ENCODE measurements around the gene TUBGCP6.

Gene TUBGCP6

DNA sequence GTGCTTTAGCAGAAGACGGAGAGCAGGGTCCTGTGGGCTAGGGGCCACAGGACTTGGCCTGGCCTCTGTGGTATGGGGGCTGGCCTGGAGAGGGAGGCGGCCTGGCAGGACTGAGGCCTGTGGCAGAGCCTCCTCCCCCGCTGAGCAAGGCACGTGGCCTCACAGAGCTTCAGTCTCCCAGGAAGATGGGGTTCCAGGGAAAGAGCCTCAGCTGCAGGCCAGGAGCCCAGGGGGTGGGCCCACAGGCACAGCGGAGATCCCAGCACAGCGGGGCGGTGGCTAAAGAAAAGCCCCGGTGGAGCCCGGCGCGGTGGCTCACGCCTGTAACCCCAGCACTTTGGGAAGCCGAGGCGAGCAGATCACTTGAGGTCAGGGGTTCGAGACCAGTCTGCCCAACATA is 14.5 kb upstream of the TUBGCP6 start:
- peaks cover 23% of the 10 kb centered on the region for H3K4me1 ChIP-seq (ENCODE audit: control insufficient read depth, low read length)
- H3K36me3 ChIP-seq (ENCODE audit: control insufficient read depth, low read length), result peaks cover 38% of the 10 kb centered on the region
- H3F3A ChIP-seq (ENCODE audit: control insufficient read depth, insufficient read depth), result no peaks in the 10 kb centered on the region
- H3K9me3 ChIP-seq (ENCODE audit: control insufficient read depth, insufficient read depth, low read length), result no peaks in the 10 kb centered on the region
- no peak for TF ChIP-seq EZH2phosphoT487 (IDR thresholded peaks at IDR 0.05; ENCODE audit: borderline replicate concordance, low read length)
- TF ChIP-seq, protein P1, sequence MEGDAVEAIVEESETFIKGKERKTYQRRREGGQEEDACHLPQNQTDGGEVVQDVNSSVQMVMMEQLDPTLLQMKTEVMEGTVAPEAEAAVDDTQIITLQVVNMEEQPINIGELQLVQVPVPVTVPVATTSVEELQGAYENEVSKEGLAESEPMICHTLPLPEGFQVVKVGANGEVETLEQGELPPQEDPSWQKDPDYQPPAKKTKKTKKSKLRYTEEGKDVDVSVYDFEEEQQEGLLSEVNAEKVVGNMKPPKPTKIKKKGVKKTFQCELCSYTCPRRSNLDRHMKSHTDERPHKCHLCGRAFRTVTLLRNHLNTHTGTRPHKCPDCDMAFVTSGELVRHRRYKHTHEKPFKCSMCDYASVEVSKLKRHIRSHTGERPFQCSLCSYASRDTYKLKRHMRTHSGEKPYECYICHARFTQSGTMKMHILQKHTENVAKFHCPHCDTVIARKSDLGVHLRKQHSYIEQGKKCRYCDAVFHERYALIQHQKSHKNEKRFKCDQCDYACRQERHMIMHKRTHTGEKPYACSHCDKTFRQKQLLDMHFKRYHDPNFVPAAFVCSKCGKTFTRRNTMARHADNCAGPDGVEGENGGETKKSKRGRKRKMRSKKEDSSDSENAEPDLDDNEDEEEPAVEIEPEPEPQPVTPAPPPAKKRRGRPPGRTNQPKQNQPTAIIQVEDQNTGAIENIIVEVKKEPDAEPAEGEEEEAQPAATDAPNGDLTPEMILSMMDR (IDR thresholded peaks at IDR 0.05; ENCODE audit: low read depth, low read length, poor library complexity, severe bottlenecking), result no peak
- H4K20me1 ChIP-seq (ENCODE audit: control insufficient read depth, insufficient read depth, low read depth, low read length), result 0 out of 2 replicates have a peak, but pooled peaks cover 3% of the 10 kb centered on the region
- no peak overlapping the region for H3K4me2 ChIP-seq (ENCODE audit: low read length)
- no peaks in the 10 kb centered on the region for H3K27me3 ChIP-seq (ENCODE audit: control insufficient read depth, low read length)
- H3K9me2 ChIP-seq (replicated peaks; ENCODE audit: control insufficient read depth, low read length), result no peaks in the 10 kb centered on the region
- peaks cover 31% of the 10 kb centered on the region for H3K79me2 ChIP-seq (ENCODE audit: control insufficient read depth, low read length)
- H3K4me3 ChIP-seq (ENCODE audit: low read length), result no peak overlapping the region
- H3K27ac ChIP-seq (ENCODE audit: low read depth, low read length), result no peak overlapping the region

DNA sequence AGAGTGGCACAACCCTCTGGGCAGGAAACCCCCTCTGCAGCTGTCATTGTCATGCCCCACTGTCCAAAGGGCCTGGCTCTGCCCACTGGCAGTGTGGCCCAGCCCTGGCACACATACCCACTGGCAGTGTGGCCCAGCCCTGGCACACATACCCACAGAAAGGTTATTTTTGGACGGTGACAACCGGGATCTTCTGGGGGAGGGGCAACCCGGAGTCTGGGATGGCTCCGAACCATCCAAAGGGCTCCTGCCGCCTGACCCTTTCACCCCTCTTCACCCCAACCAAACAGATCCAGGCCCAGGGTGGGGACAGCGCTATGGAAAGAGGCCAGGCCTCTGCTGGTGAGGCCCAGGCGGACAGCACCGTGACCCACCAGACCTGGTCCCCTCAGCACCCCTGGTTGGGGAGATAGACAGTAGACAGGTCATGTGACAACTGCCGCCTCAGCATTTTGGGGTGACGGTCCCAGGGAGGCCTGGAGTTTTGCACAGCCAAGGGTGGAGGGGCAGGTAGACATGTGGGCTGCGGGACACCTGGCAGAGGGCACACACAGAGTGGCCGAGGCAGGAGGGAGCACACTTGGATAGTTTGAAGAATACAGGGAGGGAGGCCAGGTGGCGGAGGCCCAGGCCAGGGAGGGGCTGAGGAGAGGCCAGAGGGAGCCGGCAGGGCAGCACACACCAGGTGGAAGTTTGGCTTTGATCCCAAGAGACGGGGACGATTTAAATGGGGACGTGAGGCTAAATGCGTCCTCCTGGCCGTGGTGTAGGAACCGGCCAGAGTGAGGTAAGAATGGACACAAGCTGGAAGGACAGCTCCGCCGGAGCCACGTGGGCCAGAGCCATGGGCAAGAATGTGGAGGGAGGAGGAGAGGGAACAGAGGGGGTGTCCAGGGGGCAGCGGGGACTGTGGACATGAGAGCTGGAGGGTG is 13.8 kb upstream of the TUBGCP6 start:
- Histone ChIP-seq H3K79me2 (ENCODE audit: control insufficient read depth, low read length) (peaks cover 31% of the 10 kb centered on the region), H3K4me2 (ENCODE audit: low read length) (no peak overlapping the region), H3K27ac (ENCODE audit: low read depth, low read length) (no peak overlapping the region), H3K9me2 (replicated peaks; ENCODE audit: control insufficient read depth, low read length) (no peaks in the 10 kb centered on the region), H3K9me3 (ENCODE audit: control insufficient read depth, insufficient read depth, low read length) (no peaks in the 10 kb centered on the region), H3K4me1 (ENCODE audit: control insufficient read depth, low read length) (peaks cover 23% of the 10 kb centered on the region), H4K20me1 (ENCODE audit: control insufficient read depth, insufficient read depth, low read depth, low read length) (0 out of 2 replicates have a peak, but pooled peaks cover 3% of the 10 kb centered on the region), H3K36me3 (ENCODE audit: control insufficient read depth, low read length) (peaks cover 42% of the 10 kb centered on the region), H3F3A (ENCODE audit: control insufficient read depth, insufficient read depth) (peaks cover 2% of the 10 kb centered on the region), H3K27me3 (ENCODE audit: control insufficient read depth, low read length) (no peaks in the 10 kb centered on the region), H3K4me3 (ENCODE audit: low read length) (no peak overlapping the region)
- TF ChIP-seq, protein P1 (IDR thresholded peaks at IDR 0.05; ENCODE audit: low read depth, low read length, poor library complexity, severe bottlenecking), result no peak
- no peak for TF ChIP-seq EZH2phosphoT487 (IDR thresholded peaks at IDR 0.05; ENCODE audit: borderline replicate concordance, low read length)

DNA sequence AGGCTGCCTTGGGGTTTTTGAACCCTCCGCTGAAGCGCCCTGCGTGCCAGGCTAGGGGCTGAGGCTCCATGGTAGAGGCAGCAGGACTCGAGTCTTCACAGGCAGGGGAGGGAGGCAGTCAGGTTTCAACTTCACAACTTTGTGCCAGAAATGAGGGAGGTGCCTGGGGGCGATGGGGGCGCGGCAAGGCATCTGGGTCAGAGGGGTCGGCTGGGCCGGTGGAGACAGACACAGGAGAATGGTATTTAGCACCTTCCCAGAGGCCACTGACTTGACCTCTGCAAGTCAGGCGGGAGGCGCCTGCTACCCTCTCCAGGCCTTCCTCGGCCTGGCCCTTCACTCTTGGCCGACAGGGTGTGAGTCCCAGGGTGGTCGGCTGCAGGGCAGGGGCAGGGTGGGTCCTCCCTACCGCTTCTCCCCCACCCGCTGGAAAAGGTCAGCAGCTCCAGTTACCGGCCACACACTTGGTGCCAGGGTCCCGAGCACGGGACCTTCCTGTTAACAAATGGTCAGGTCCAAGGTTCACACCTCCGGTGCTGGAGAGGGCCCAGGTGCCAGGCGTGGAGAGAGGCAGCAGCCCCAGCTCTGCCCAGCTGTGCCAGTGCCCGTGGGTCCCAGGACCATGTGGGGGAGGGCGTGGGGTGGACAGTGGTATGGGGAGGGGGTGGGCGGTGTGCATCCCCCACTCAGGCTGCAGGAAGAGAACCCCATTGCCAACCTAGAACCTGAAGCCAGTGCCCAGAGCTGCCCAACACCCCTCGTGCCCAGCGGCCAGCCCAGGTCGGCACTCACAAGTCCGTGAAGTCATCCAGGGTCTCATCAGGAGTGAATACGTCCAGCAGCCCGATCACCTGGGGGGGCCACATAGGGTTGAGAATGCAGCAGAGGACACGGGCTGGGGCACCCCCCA is 12.9 kb upstream of the TUBGCP6 start:
- Histone ChIP-seq H3K27ac (ENCODE audit: low read depth, low read length) (no peak overlapping the region), H3K9me3 (ENCODE audit: control insufficient read depth, insufficient read depth, low read length) (no peaks in the 10 kb centered on the region), H3F3A (ENCODE audit: control insufficient read depth, insufficient read depth) (peaks cover 4% of the 10 kb centered on the region), H3K4me3 (ENCODE audit: low read length) (no peak overlapping the region), H4K20me1 (ENCODE audit: control insufficient read depth, insufficient read depth, low read depth, low read length) (no peaks in the 10 kb centered on the region), H3K9me2 (replicated peaks; ENCODE audit: control insufficient read depth, low read length) (no peaks in the 10 kb centered on the region), H3K4me1 (ENCODE audit: control insufficient read depth, low read length) (peaks cover 18% of the 10 kb centered on the region), H3K4me2 (ENCODE audit: low read length) (no peak overlapping the region), H3K36me3 (ENCODE audit: control insufficient read depth, low read length) (peaks cover 48% of the 10 kb centered on the region), H3K27me3 (ENCODE audit: control insufficient read depth, low read length) (no peaks in the 10 kb centered on the region), H3K79me2 (ENCODE audit: control insufficient read depth, low read length) (peaks cover 31% of the 10 kb centered on the region)
- no peak for TF ChIP-seq EZH2phosphoT487 (IDR thresholded peaks at IDR 0.05; ENCODE audit: borderline replicate concordance, low read length)
- TF ChIP-seq, protein P1 (IDR thresholded peaks at IDR 0.05; ENCODE audit: low read depth, low read length, poor library complexity, severe bottlenecking), result no peak
